Measurements from ENCODE around the gene ING5. TPM values are rescaled to one million over a fixed set of nuclear protein-coding genes. Genes with fewer than 3 reads are reported as not detected.

Gene ING5
- total RNA-seq, 1 experiment from 2014 or later = 45.9 TPM

- Histone ChIP-seq H3K79me2 (ENCODE audit: insufficient read depth, low read length) (peaks cover 25% of the 10 kb centered on the region), H3K9me3 (ENCODE audit: control insufficient read depth in 1 of 2, insufficient read depth in 1 of 2, low read depth in 1 of 2, low read length in 2 of 2) (no peaks in the 10 kb centered on the region), H4K20me1 (ENCODE audit: insufficient read depth) (no peaks in the 10 kb centered on the region), H3K4me3 (replicated peaks in 1 of 2; ENCODE audit: low read depth in 1 of 2, low read length in 2 of 2) (no peak overlapping the region), H3K4me2 (ENCODE audit: low read length) (no peak overlapping the region), H2AFZ (ENCODE audit: low read depth, low read length, poor library complexity, severe bottlenecking) (no peak overlapping the region), H3K9me2 (ENCODE audit: insufficient read depth) (no peaks in the 10 kb centered on the region), H3K36me3 (ENCODE audit: control insufficient read depth in 1 of 2, insufficient read depth in 2 of 2, low read length in 2 of 2) (peaks cover 30 to 34% of the 10 kb centered on the region in 2 experiments), H3K4me1 (ENCODE audit: control insufficient read depth in 1 of 2, insufficient read depth in 2 of 2, low read length in 2 of 2) (peaks cover 0 to 3% of the 10 kb centered on the region in 2 experiments; a peak in 2 of 4 replicates), H3K27me3 (ENCODE audit: insufficient read depth, low read length) (no peaks in the 10 kb centered on the region), H3K27ac (ENCODE audit: low read depth, low read length) (no peak overlapping the region), H3K9ac (ENCODE audit: low read length) (no peak overlapping the region)
- intact Hi-C loops (cut with micrococcal nuclease) = no loop called here
- no peak for ATAC-seq
- no TSS peak for BruUV-seq (replicated peaks)
- no peak for TF ChIP-seq CEBPB (IDR thresholded peaks at IDR 0.05; ENCODE audit: low read depth)
- no peak for TF ChIP-seq EZH2phosphoT487 (IDR thresholded peaks at IDR 0.05; ENCODE audit: borderline replicate concordance)
- no peak for TF ChIP-seq SRF (IDR thresholded peaks at IDR 0.05; ENCODE audit: low read depth)
- CTCF ChIA-PET = no interaction called here
- RAD21 ChIA-PET (ENCODE audit: low non-redundant PET in 1 of 2, low total read pairs in 2 of 2, uncharacterized antibody in 2 of 2, unreplicated experiment in 2 of 2) = no interaction called here
- POLR2A ChIA-PET = interaction anchor here (1.8 kb wide), 1 partner anchor 9 kb away, joined by 4 read pairs; the partner anchor contains the start of gene DTYMK
- DNase-seq (ENCODE audit: low read depth, low spot score) = no peak
These were observed 24.4 kb upstream of the ING5 start for GRCh38 chr2:241677392-241677791.

- CTCF ChIA-PET = no interaction called here
- no peaks in the 10 kb centered on the region for H4K20me1 ChIP-seq (ENCODE audit: insufficient read depth)
- RAD21 ChIA-PET (ENCODE audit: low non-redundant PET in 1 of 2, low total read pairs in 2 of 2, uncharacterized antibody in 2 of 2, unreplicated experiment in 2 of 2) = no interaction called here
- H3K27me3 ChIP-seq (ENCODE audit: insufficient read depth, low read length) = no peaks in the 10 kb centered on the region
- peaks cover 33 to 40% of the 10 kb centered on the region in 2 experiments for H3K36me3 ChIP-seq (ENCODE audit: control insufficient read depth in 1 of 2, insufficient read depth in 2 of 2, low read length in 2 of 2)
- H3K9me3 ChIP-seq (ENCODE audit: control insufficient read depth in 1 of 2, insufficient read depth in 1 of 2, low read depth in 1 of 2, low read length in 2 of 2) = no peaks in the 10 kb centered on the region
- POLR2A ChIA-PET = interaction anchor here (1.8 kb wide), 1 partner anchor 8 kb away, joined by 4 read pairs; the partner anchor contains the start of gene DTYMK
- no peak overlapping the region for H3K9ac ChIP-seq (ENCODE audit: low read length)
- H3K4me3 ChIP-seq (replicated peaks in 1 of 2; ENCODE audit: low read depth in 1 of 2, low read length in 2 of 2) = no peak overlapping the region
- H3K4me2 ChIP-seq (ENCODE audit: low read length) = no peak overlapping the region
- no peak for DNase-seq (ENCODE audit: low read depth, low spot score)
- TF ChIP-seq POLR2A (IDR thresholded peaks at IDR 0.05; ENCODE audit: borderline replicate concordance, extremely low read depth, insufficient read depth, insufficient read length) (no peak), SRF (IDR thresholded peaks at IDR 0.05; ENCODE audit: low read depth) (no peak), RAD21 (IDR thresholded peaks at IDR 0.05; ENCODE audit: low read depth) (no peak), SIN3A (IDR thresholded peaks at IDR 0.05; ENCODE audit: low read depth) (no peak), CBX3 (IDR thresholded peaks at IDR 0.05; ENCODE audit: low read depth) (no peak), CTCF (IDR thresholded peaks at IDR 0.05 in 2 of 3, conservative IDR thresholded peaks at IDR 0.05 in 1 of 3; ENCODE audit: borderline replicate concordance in 1 of 3, insufficient read depth in 1 of 3, low read depth in 2 of 3, low read length in 2 of 3) (no peak), CEBPB (IDR thresholded peaks at IDR 0.05; ENCODE audit: low read depth) (no peak), SP1 (IDR thresholded peaks at IDR 0.05; ENCODE audit: low read depth) (no peak)
- no peaks in the 10 kb centered on the region for H3K9me2 ChIP-seq (ENCODE audit: insufficient read depth)
- no peak overlapping the region for H2AFZ ChIP-seq (ENCODE audit: low read depth, low read length, poor library complexity, severe bottlenecking)
- H3K79me2 ChIP-seq (ENCODE audit: insufficient read depth, low read length) = peaks cover 34% of the 10 kb centered on the region
- H3K27ac ChIP-seq (ENCODE audit: low read depth, low read length) = no peak overlapping the region
- intact Hi-C loops (cut with micrococcal nuclease) = no loop called here
- no TSS peak for BruUV-seq (replicated peaks)
- peaks cover 0 to 3% of the 10 kb centered on the region in 2 experiments; a peak in 2 of 4 replicates for H3K4me1 ChIP-seq (ENCODE audit: control insufficient read depth in 1 of 2, insufficient read depth in 2 of 2, low read length in 2 of 2)
- ATAC-seq = no peak
These were observed 23.5 kb upstream of the ING5 start for GRCh38 chr2:241678307-241678706.
